Subcutaneous abdominal adipose tissue (tissue), 5 donors: Measurements from ENCODE around the gene CCDC149.
"Not testable (repeated sequence)": the region's sequence is repeated elsewhere in the genome, so short reads cannot be mapped to it uniquely, and the experiment has no call there.

Experiments
- H3K27ac ChIP-seq: one replicate; pipeline ENCODE4 v1.7.0; 2013; ENCODE audit warnings: low read depth, mild to moderate bottlenecking, inconsistent platforms, low read length, moderate library complexity
- H3K27me3 ChIP-seq, 5 donors: one replicate each; pipeline ENCODE4 v1.7.0; 2013; ENCODE audit warnings: low read length in 5 of 5, inconsistent platforms in 1 of 5; ENCODE audit not compliant: control insufficient read depth in 5 of 5, insufficient read depth in 4 of 5
- H3K36me3 ChIP-seq, 5 donors: one replicate each; pipeline ENCODE4 v1.7.0; 2013; ENCODE audit warnings: low read length in 5 of 5; ENCODE audit not compliant: control insufficient read depth in 5 of 5, insufficient read depth in 5 of 5
- H3K4me1 ChIP-seq, 5 donors: one replicate each; pipeline ENCODE4 v1.7.0; 2013; ENCODE audit warnings: low read length in 5 of 5, mild to moderate bottlenecking in 3 of 5, moderate library complexity in 1 of 5; ENCODE audit not compliant: control insufficient read depth in 5 of 5, insufficient read depth in 5 of 5
- H3K4me3 ChIP-seq, 5 donors: one replicate each; pipeline ENCODE4 v1.7.0; 2013; ENCODE audit warnings: low read length in 5 of 5, low read depth in 1 of 5
- H3K9ac ChIP-seq, 5 donors: one replicate each; pipeline ENCODE4 v1.7.0; 2013; ENCODE audit warnings: low read length in 5 of 5, mild to moderate bottlenecking in 4 of 5, moderate library complexity in 3 of 5
- H3K9me3 ChIP-seq, 5 donors: one replicate each; pipeline ENCODE4 v1.7.0; 2013; ENCODE audit warnings: low read length in 5 of 5; ENCODE audit not compliant: control insufficient read depth in 5 of 5
- donor health status: healthy.
- donor health status: healthy.
- donor health status: healthy.
- donor health status: healthy.
- donor health status: healthy.

The CCDC149 gene

GRCh38 chr4:24920008-24920407, 7.2 kb upstream of the CCDC149 start:
- Histone ChIP-seq H3K9me3 (peaks cover 5 to 11% (median 7%) of the 10 kb centered on the region in 5 donors), H3K9ac (no peak overlapping the region), H3K36me3 (no peaks in the 10 kb centered on the region), H3K4me3 (no peak overlapping the region), H3K27ac (no peak overlapping the region), H3K4me1 (no peaks in the 10 kb centered on the region), H3K27me3 (no peaks in the 10 kb centered on the region)

- peaks cover 0 to 9% (median 5%) of the 10 kb centered on the region in 5 donors for H3K4me1 ChIP-seq
- H3K27me3 ChIP-seq, result no peaks in the 10 kb centered on the region
- no peak overlapping the region for H3K27ac ChIP-seq
- H3K36me3 ChIP-seq, result no peaks in the 10 kb centered on the region
- H3K9me3 ChIP-seq, result peaks cover 5 to 11% (median 7%) of the 10 kb centered on the region in 5 donors
- no peak overlapping the region for H3K9ac ChIP-seq
- no peak overlapping the region for H3K4me3 ChIP-seq
These were observed 4.4 kb upstream of the CCDC149 start for GRCh38 chr4:24917076-24917856.

DNA sequence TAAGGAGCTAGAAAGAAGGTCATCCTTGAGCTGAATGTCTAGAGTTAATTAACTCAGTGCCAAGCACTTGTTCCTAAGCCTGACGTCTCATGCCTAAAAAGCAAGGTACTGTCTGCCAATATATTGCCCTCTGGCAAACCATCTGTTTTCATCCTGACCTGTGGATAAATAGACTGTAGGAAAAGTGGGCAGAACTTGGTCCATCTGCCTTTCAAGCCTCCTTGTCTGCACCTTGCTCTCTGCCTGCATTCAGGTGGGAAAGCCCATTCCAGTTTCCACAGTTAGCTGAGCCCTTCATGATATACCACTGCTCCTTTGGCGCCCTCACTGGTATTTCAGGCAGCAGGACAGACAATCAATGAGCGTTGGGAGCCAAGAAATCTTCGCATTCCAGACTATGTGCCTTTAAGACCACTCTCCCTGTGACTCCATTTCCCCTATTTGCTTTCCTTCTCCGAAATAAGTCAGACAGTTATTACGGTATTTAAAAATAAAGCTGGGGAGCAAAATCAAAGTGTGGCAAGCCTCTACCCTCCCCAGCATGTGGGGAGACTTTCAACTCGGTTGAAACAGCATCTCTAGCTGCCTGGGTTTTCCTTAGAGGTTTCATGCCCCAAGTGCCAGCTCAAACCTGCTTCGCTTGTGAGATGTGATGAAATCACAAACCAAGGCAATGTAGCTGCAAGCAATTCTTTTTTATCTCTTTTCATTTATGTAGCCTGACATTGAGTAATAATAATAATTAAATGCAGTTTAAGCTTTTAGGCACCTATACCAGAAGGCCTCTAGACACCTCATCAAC, 2.5 kb upstream of the CCDC149 start:
- no peak overlapping the region for H3K4me3 ChIP-seq
- H3K9me3 ChIP-seq, result peaks cover 4 to 8% (median 6%) of the 10 kb centered on the region in 5 donors
- H3K36me3 ChIP-seq, result peaks cover 0 to 4% (median 0%) of the 10 kb centered on the region in 5 donors
- no peak overlapping the region for H3K27ac ChIP-seq
- H3K27me3 ChIP-seq, result no peaks in the 10 kb centered on the region
- no peak overlapping the region for H3K9ac ChIP-seq
- H3K4me1 ChIP-seq, result peaks cover 0 to 17% (median 13%) of the 10 kb centered on the region in 5 donors

DNA sequence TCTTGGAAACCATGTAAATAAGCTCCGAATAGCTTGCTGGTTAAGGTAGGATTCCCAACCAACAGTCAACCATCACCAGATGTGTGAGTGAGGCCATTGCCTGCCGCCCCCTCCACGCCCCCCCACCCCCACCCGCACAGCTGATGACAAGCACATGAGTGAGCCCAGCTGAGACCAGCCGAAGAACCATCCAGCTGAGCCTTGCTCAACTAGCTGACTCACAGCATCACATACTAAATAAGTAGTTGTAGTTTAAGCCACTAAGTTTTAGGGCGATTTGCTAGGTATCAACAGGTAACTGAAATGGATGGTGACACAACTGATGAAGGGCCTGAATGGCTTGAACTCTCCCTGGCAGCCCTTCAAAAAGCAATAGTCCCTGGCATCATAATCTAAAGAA, 1.6 kb upstream of the CCDC149 start:
- no peak overlapping the region for H3K27ac ChIP-seq
- H3K9ac ChIP-seq, result no peak overlapping the region
- peaks cover 0 to 17% (median 13%) of the 10 kb centered on the region in 5 donors for H3K4me1 ChIP-seq
- peaks cover 4 to 12% (median 6%) of the 10 kb centered on the region in 5 donors for H3K36me3 ChIP-seq
- no peak overlapping the region for H3K4me3 ChIP-seq
- no peaks in the 10 kb centered on the region for H3K27me3 ChIP-seq
- H3K9me3 ChIP-seq, result peaks cover 0 to 8% (median 4%) of the 10 kb centered on the region in 5 donors

GRCh38 chr4:24913119-24913485, 260 bp upstream of the CCDC149 start:
- H3K27ac ChIP-seq, result peak overlapping the region; percentile 44
- no peaks in the 10 kb centered on the region for H3K27me3 ChIP-seq
- peak overlapping the region; percentile 66 to 90 (median 82) for H3K9ac ChIP-seq
- H3K4me3 ChIP-seq, result peak overlapping the region; percentile 64 to 79 (median 72)
- H3K4me1 ChIP-seq, result peaks cover 0 to 17% (median 13%) of the 10 kb centered on the region in 5 donors
- peaks cover 4 to 26% (median 12%) of the 10 kb centered on the region in 5 donors for H3K36me3 ChIP-seq
- H3K9me3 ChIP-seq, result peaks cover 0 to 8% (median 5%) of the 10 kb centered on the region in 5 donors

GRCh38 chr4:24910499-24910898, 2.3 kb downstream of the CCDC149 start:
- Histone ChIP-seq H3K36me3 (peaks cover 4 to 36% (median 12%) of the 10 kb centered on the region in 5 donors), H3K4me3 (no peak overlapping the region), H3K27me3 (no peaks in the 10 kb centered on the region), H3K9ac (no peak overlapping the region), H3K9me3 (peaks cover 0 to 11% (median 5%) of the 10 kb centered on the region in 5 donors), H3K4me1 (peaks cover 0 to 17% (median 13%) of the 10 kb centered on the region in 5 donors), H3K27ac (no peak overlapping the region)

- not testable (repeated sequence) for H3K27me3 ChIP-seq, H3K9ac ChIP-seq, H3K4me3 ChIP-seq, H3K27ac ChIP-seq
- Histone ChIP-seq H3K9me3 (peaks cover 0 to 11% (median 5%) of the 10 kb centered on the region in 5 donors), H3K36me3 (peaks cover 4 to 36% (median 12%) of the 10 kb centered on the region in 5 donors), H3K4me1 (peaks cover 0 to 17% (median 13%) of the 10 kb centered on the region in 5 donors)
These were observed 3.2 kb downstream of the CCDC149 start for GRCh38 chr4:24909606-24910005.

DNA sequence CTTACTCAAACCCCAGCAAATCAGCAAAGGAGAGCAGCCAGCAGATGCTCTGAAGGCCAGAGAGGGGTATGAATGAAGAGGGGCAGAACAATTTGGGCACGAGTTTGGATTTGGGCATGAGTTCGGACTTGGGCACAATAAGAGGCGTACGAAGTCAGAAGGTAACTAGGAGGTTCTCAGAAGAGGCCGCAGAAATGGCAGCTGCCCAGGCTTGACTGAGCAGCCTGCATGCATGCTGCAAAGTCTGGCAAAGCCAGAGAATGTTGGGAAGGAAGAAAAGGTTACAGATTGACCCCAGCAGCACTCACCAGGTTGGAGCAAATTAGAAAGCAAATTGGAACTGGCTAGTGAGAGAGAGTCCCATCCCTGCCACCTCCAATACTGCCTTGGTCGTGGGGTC, 15.2 kb downstream of the CCDC149 start:
- no peak overlapping the region for H3K27ac ChIP-seq
- no peaks in the 10 kb centered on the region for H3K27me3 ChIP-seq
- H3K4me1 ChIP-seq, result peaks cover 0 to 3% (median 0%) of the 10 kb centered on the region in 5 donors
- no peak overlapping the region for H3K9ac ChIP-seq
- no peaks in the 10 kb centered on the region for H3K9me3 ChIP-seq
- no peak overlapping the region for H3K4me3 ChIP-seq
- H3K36me3 ChIP-seq, result peaks cover 0 to 22% (median 5%) of the 10 kb centered on the region in 5 donors

- no peak overlapping the region for H3K27ac ChIP-seq
- peaks cover 0 to 3% (median 0%) of the 10 kb centered on the region in 5 donors for H3K4me1 ChIP-seq
- no peaks in the 10 kb centered on the region for H3K27me3 ChIP-seq
These were observed 15.9 kb downstream of the CCDC149 start for GRCh38 chr4:24896977-24897376.

GRCh38 chr4:24896056-24896455, 16.8 kb downstream of the CCDC149 start:
- H3K4me1 ChIP-seq, result peaks cover 0 to 3% (median 0%) of the 10 kb centered on the region in 5 donors
- no peak overlapping the region for H3K9ac ChIP-seq
- H3K4me3 ChIP-seq, result no peak overlapping the region
- no peaks in the 10 kb centered on the region for H3K9me3 ChIP-seq
- H3K27me3 ChIP-seq, result no peaks in the 10 kb centered on the region
- no peak overlapping the region for H3K27ac ChIP-seq
- peaks cover 0 to 32% (median 7%) of the 10 kb centered on the region in 5 donors for H3K36me3 ChIP-seq

More at GRCh38 chr4:24896977-24897376, 15.9 kb downstream of the CCDC149 start:
- Histone ChIP-seq H3K36me3 (peaks cover 0 to 27% (median 5%) of the 10 kb centered on the region in 5 donors), H3K4me3 (no peak overlapping the region), H3K9ac (no peak overlapping the region), H3K9me3 (no peaks in the 10 kb centered on the region)
